OCI-LY1 (cell line): ENCODE data around the gene SSH2.
A peak's percentile ranks its signal among the peaks of the same experiment; 100 is the strongest.
"Not testable (repeated sequence)": the region's sequence is repeated elsewhere in the genome, so short reads cannot be mapped to it uniquely, and the experiment has no call there.

Source experiments
- H2AFZ ChIP-seq: fragments of 200-600 bp; sonication (generic), shearing (Covaris generic); 2 replicates; pipeline ENCODE4 v1.6.0; 2014; ENCODE audit warnings: antibody characterized with exemption, mild to moderate bottlenecking, low read length
- H3F3A ChIP-seq: fragments of 200-600 bp; sonication (generic), shearing (Covaris generic); 2 replicates; pipeline ENCODE4 v1.6.0; 2014; ENCODE audit warnings: mild to moderate bottlenecking, antibody characterized with exemption, low read length, moderate library complexity; ENCODE audit not compliant: insufficient read depth
- H3K27ac ChIP-seq: fragments of 200-600 bp; sonication (generic); 2 replicates; pipeline ENCODE4 v1.5.1; 2014; ENCODE audit warnings: low read length, mixed run types, mild to moderate bottlenecking, low read depth; ENCODE audit not compliant: poor library complexity, severe bottlenecking
- H3K27me3 ChIP-seq: fragments of 200-600 bp; sonication (generic); 2 replicates; pipeline ENCODE4 v1.6.0; 2014; ENCODE audit warnings: antibody characterized with exemption, mild to moderate bottlenecking, low read length, moderate library complexity; ENCODE audit not compliant: insufficient read depth
- H3K36me3 ChIP-seq: fragments of 200-600 bp; sonication (generic); 2 replicates; pipeline ENCODE4 v1.6.1; 2014; ENCODE audit warnings: mild to moderate bottlenecking, antibody characterized with exemption, low read length, moderate library complexity, mixed read lengths; ENCODE audit not compliant: insufficient read depth
- H3K4me1 ChIP-seq: fragments of 200-600 bp; sonication (generic); 2 replicates; pipeline ENCODE4 v1.5.1; 2014; ENCODE audit warnings: mild to moderate bottlenecking, low read length, moderate library complexity; ENCODE audit not compliant: insufficient read depth, severe bottlenecking
- H3K4me2 ChIP-seq: fragments of 200-600 bp; sonication (generic), shearing (Covaris generic); 2 replicates; pipeline ENCODE4 v1.6.1; 2014; ENCODE audit warnings: low read length
- H3K4me3 ChIP-seq: fragments of 200-600 bp; sonication (generic); 2 replicates; pipeline ENCODE4 v1.5.1; 2014; ENCODE audit warnings: low read length, low read depth, mild to moderate bottlenecking, mixed read lengths; ENCODE audit not compliant: poor library complexity, severe bottlenecking
- H3K79me2 ChIP-seq: fragments of 200-600 bp; shearing (Covaris generic); 2 replicates; pipeline ENCODE4 v1.6.1; 2016; ENCODE audit warnings: mixed run types, low read length, mixed read lengths; ENCODE audit not compliant: insufficient read depth
- H3K9ac ChIP-seq: fragments of 200-600 bp; sonication (generic), shearing (Covaris generic); 2 replicates; pipeline ENCODE4 v1.6.1; 2014; ENCODE audit warnings: mild to moderate bottlenecking, low read length, mixed read lengths
- H3K9me2 ChIP-seq: fragments of 200-600 bp; sonication (generic), shearing (Covaris generic); 2 replicates; pipeline ENCODE4 v1.6.1; 2014; ENCODE audit warnings: low read depth, mild to moderate bottlenecking, low read length, mixed read lengths
- H3K9me3 ChIP-seq: fragments of 200-600 bp; shearing (Covaris generic); 2 replicates; pipeline ENCODE4 v1.6.1; 2014; ENCODE audit warnings: low read length, mixed read lengths
- H4K20me1 ChIP-seq: fragments of 200-600 bp; sonication (generic), shearing (Covaris generic); 2 replicates; pipeline ENCODE4 v1.6.0; 2016; ENCODE audit warnings: mild to moderate bottlenecking, low read length; ENCODE audit not compliant: insufficient read depth
- CTCF ChIP-seq: fragments of 200-600 bp; sonication (generic), shearing (Covaris generic); IDR thresholded peaks from 2 replicates; pipeline ENCODE4 v1.5.1; 2017; ENCODE audit warnings: mild to moderate bottlenecking, antibody characterized with exemption, low read length, moderate library complexity, mixed read lengths
- EZH2 ChIP-seq: fragments of 200-600 bp; sonication (generic), shearing (Covaris generic); IDR thresholded peaks from 2 replicates; pipeline ENCODE4 v1.8.0; 2017; ENCODE audit warnings: borderline replicate concordance, mixed run types, mild to moderate bottlenecking, antibody characterized with exemption, low read length, moderate library complexity, mixed read lengths

The SSH2 gene

DNA sequence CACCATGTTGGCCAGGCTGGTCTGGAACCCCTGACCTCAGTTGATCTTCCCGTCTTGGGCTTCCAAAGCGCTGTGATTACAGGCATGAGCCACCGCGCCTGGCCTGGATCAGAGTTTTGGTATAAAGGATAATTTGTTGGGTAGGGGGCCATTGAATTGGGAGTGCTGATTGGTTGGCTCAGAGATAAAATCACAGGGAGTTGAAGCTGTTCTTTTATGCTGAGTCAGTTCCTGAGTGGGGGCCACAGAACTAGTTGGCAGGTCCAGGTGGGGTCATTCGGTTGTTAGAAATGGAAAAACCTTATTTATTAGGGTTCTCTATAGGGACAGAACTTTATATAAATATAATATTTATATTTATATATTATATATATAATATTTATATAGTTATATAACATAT, 147.1 kb downstream of the SSH2 start:
- no peak for TF ChIP-seq CTCF
- TF ChIP-seq EZH2, result no peak
- H3K4me2 ChIP-seq, result no peak overlapping the region
- no peaks in the 10 kb centered on the region for H3K9me3 ChIP-seq
- H4K20me1 ChIP-seq, result no peaks in the 10 kb centered on the region
- H3F3A ChIP-seq, result no peaks in the 10 kb centered on the region
- peaks cover 12% of the 10 kb centered on the region; the same call in 1 of the 2 replicates for H3K36me3 ChIP-seq
- no peaks in the 10 kb centered on the region for H3K27me3 ChIP-seq
- peaks cover 11% of the 10 kb centered on the region for H3K4me1 ChIP-seq
- no peak overlapping the region for H3K27ac ChIP-seq
- no peak overlapping the region for H2AFZ ChIP-seq
- no peak overlapping the region for H3K4me3 ChIP-seq
- H3K9me2 ChIP-seq, result no peaks in the 10 kb centered on the region
- no peaks in the 10 kb centered on the region for H3K79me2 ChIP-seq
- no peak overlapping the region for H3K9ac ChIP-seq

DNA sequence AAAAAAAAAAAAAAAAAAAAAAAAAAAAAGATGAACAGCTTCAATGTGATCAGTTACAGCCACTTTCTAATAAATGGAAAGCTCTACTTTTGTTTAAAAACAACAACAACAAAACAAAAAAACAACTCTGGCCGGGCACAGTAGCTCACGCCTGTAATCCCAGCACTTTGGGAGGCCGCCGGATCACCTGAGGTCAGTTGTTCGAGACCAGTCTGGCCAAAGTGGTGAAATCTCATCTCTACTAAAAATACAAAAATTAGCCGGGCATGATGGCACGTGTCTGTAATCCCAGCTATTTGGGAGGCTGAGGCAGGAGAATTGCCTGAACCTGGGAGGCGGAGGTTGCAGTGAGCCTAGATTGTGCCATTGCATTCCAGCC, 150.2 kb downstream of the SSH2 start:
- H3K9ac ChIP-seq, H3K9me3 ChIP-seq, H4K20me1 ChIP-seq, H3K4me3 ChIP-seq, H3K9me2 ChIP-seq, H3K4me2 ChIP-seq, H3F3A ChIP-seq, H2AFZ ChIP-seq, H3K27me3 ChIP-seq, H3K79me2 ChIP-seq: not testable (repeated sequence)
- Histone ChIP-seq H3K27ac (peak overlapping the region; percentile 42), H3K36me3 (peaks cover 22% of the 10 kb centered on the region; the same call in 1 of the 2 replicates), H3K4me1 (peaks cover 11% of the 10 kb centered on the region)

DNA sequence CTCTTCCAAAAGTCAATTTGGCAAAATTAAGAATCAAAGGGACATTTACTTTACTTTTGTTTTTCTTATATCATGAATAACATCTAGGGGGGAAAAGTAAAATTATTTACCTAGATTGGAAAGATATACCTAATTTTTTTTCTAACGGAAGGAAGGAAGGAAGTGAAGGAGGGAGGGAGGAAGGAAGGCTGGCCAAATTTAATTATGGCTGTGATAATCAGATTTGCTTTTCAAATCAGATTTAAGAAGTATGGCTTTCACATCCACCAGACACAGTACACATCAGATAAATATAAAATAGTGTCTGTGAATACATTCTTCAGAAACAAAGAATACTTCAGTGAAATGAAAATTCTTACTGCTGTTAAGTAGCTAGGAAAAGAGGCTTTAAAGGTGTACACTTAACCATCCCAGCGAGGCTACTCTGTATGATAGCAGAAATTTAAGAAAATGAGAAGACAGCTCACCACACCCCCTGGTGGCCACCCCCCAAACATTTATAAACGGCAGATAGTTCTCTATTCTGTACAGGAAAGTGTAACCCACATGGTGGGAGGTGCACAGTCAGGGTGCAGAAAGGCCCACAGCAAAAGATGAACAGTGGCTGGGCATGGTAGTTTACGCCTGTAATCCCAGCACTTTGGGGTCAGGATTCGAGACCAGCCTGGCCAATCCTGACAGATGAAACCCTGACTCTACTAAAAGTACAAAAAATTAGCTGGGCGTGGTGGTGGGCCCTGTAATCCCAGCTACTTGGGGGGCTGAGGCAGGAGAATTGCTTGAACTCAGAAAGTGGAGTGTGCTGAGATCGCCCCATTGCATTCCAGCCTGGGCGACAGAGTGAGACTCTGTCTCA, 150.8 kb downstream of the SSH2 start:
- no peaks in the 10 kb centered on the region for H3K9me3 ChIP-seq
- no peaks in the 10 kb centered on the region for H4K20me1 ChIP-seq
- H3K27ac ChIP-seq, result peak overlapping the region; percentile 47
- H3F3A ChIP-seq, result no peaks in the 10 kb centered on the region
- no peaks in the 10 kb centered on the region for H3K27me3 ChIP-seq
- no peak overlapping the region for H2AFZ ChIP-seq
- peak overlapping the region; percentile 29; the same call in 1 of the 2 replicates for H3K9ac ChIP-seq
- H3K4me2 ChIP-seq, result no peak overlapping the region; the same call in 1 of the 2 replicates
- peaks cover 22% of the 10 kb centered on the region; the same call in 1 of the 2 replicates for H3K36me3 ChIP-seq
- H3K4me3 ChIP-seq, result no peak overlapping the region
- peaks cover 11% of the 10 kb centered on the region for H3K4me1 ChIP-seq
- no peaks in the 10 kb centered on the region for H3K79me2 ChIP-seq
- TF ChIP-seq CTCF (peak; percentile 85), EZH2 (no peak)
- no peaks in the 10 kb centered on the region for H3K9me2 ChIP-seq

GRCh38 chr17:29777663-29778062, 152.4 kb downstream of the SSH2 start:
- Histone ChIP-seq H3K27ac (no peak overlapping the region), H3K36me3 (peaks cover 23% of the 10 kb centered on the region), H4K20me1 (no peaks in the 10 kb centered on the region), H3K79me2 (no peaks in the 10 kb centered on the region), H3F3A (no peaks in the 10 kb centered on the region; the same call in 1 of the 2 replicates), H3K9me3 (no peaks in the 10 kb centered on the region), H3K4me2 (no peak overlapping the region), H3K27me3 (no peaks in the 10 kb centered on the region), H3K4me1 (peaks cover 12% of the 10 kb centered on the region), H3K9me2 (no peaks in the 10 kb centered on the region), H3K9ac (no peak overlapping the region), H2AFZ (no peak overlapping the region), H3K4me3 (no peak overlapping the region)
- TF ChIP-seq CTCF (no peak), EZH2 (no peak)
